HEK293 (cell line): ENCODE measurements around the gene ACOT7.

ENCODE experiments used
- CTCF ChIA-PET: fragments of 350-600 bp; formaldehyde crosslinking; extraction: SDS; loops from one replicate; lab custom pipeline; 2021; ENCODE audit warnings: antibody characterized with exemption; lab: Yijun Ruan, JAX
- POLR2A ChIA-PET: fragments of 300-600 bp; formaldehyde crosslinking; extraction: SDS; loops from one replicate; lab custom pipeline; 2020; ENCODE audit warnings: antibody characterized with exemption, inconsistent platforms; lab: Yijun Ruan, JAX
- H3K27ac ChIP-seq: fragments of 200-500 bp; sonication (Bioruptor generic); 2 replicates; pipeline ENCODE4 v1.5.1; 2014; ENCODE audit warnings: low read depth, low read length, control low read depth, inconsistent platforms; ENCODE audit errors: extremely low read depth
- H3K36me3 ChIP-seq, 2 experiments: fragments of 200-500 bp in 1 of 2; sonication (Bioruptor generic) in 1 of 2; 1 replicate in 1 of 2; 2 replicates in 1 of 2; pipeline ENCODE4 v1.5.1; 2014 to 2017; ENCODE audit warnings: inconsistent platforms in 2 of 2, low read length in 2 of 2; ENCODE audit not compliant: control insufficient read depth in 2 of 2, insufficient read depth in 1 of 2
- H3K4me1 ChIP-seq: fragments of 200-500 bp; sonication (Bioruptor generic); 2 replicates; pipeline ENCODE4 v1.5.1; 2014; ENCODE audit warnings: mild to moderate bottlenecking, low read length, inconsistent platforms; ENCODE audit not compliant: control insufficient read depth, insufficient read depth
- H3K4me3 ChIP-seq: 2 replicates; pipeline ENCODE4 v1.5.1; 2011; ENCODE audit warnings: low read depth, mild to moderate bottlenecking, control low read depth, low read length, moderate library complexity
- H3K9me3 ChIP-seq: fragments of 200-500 bp; sonication (Bioruptor generic); 2 replicates; pipeline ENCODE4 v1.5.1; 2014; ENCODE audit warnings: low read depth, low read length, inconsistent platforms; ENCODE audit not compliant: control insufficient read depth, insufficient read depth
- GLI2 ChIP-seq: fragments of 450-650 bp; formaldehyde crosslinking; IDR thresholded peaks from 2 replicates; pipeline ENCODE4; 2017; ENCODE audit warnings: missing biosample characterization, missing genetic modification characterization, low read depth, borderline replicate concordance
- KLF1 ChIP-seq: fragments of 450-650 bp; formaldehyde crosslinking; IDR thresholded peaks from 2 replicates; pipeline ENCODE4 v1.5.1; 2016; ENCODE audit warnings: missing biosample characterization, missing genetic modification characterization
- SCRT1 ChIP-seq: fragments of 450-650 bp; formaldehyde crosslinking; IDR thresholded peaks from 2 replicates; pipeline ENCODE4 v1.5.1; 2016; ENCODE audit warnings: missing biosample characterization, missing genetic modification characterization, borderline replicate concordance
- SCRT2 ChIP-seq: fragments of 450-650 bp; formaldehyde crosslinking; IDR thresholded peaks from 2 replicates; pipeline ENCODE4 v1.5.1; 2016; ENCODE audit warnings: missing biosample characterization, missing genetic modification characterization
- ZBTB8A ChIP-seq: fragments of 450-650 bp; formaldehyde crosslinking; IDR thresholded peaks from 2 replicates; pipeline ENCODE4 v1.5.1; 2016; ENCODE audit warnings: missing biosample characterization, missing genetic modification characterization
- ZEB2 ChIP-seq: fragments of 450-650 bp; formaldehyde crosslinking; IDR thresholded peaks from 2 replicates; pipeline ENCODE4 v1.5.1; 2016; ENCODE audit warnings: missing biosample characterization, missing genetic modification characterization
- ZFHX2 ChIP-seq: fragments of 450-650 bp; formaldehyde crosslinking; conservative IDR thresholded peaks from 2 replicates; pipeline ENCODE4 v1.5.1; 2016; ENCODE audit warnings: missing biosample characterization, missing genetic modification characterization
- ZIC2 ChIP-seq: fragments of 450-650 bp; formaldehyde crosslinking; IDR thresholded peaks from 2 replicates; pipeline ENCODE4 v1.5.1; 2016; ENCODE audit warnings: missing biosample characterization, missing genetic modification characterization
- ZNF157 ChIP-seq: fragments of 450-650 bp; formaldehyde crosslinking; IDR thresholded peaks from 2 replicates; pipeline ENCODE4 v1.5.1; 2016; ENCODE audit warnings: missing biosample characterization, missing genetic modification characterization
- ZNF239 ChIP-seq: fragments of 450-650 bp; formaldehyde crosslinking; IDR thresholded peaks from 2 replicates; pipeline ENCODE4 v1.5.1; 2016; ENCODE audit warnings: missing biosample characterization, missing genetic modification characterization
- ZNF350 ChIP-seq: fragments of 450-650 bp; formaldehyde crosslinking; IDR thresholded peaks from 2 replicates; pipeline ENCODE4 v1.5.0; 2017; ENCODE audit warnings: missing biosample characterization, mild to moderate bottlenecking, missing genetic modification characterization
- ZNF391 ChIP-seq: fragments of 450-650 bp; formaldehyde crosslinking; IDR thresholded peaks from 2 replicates; pipeline ENCODE4 v1.5.1; 2016; ENCODE audit warnings: low read depth, missing biosample characterization, missing genetic modification characterization, borderline replicate concordance
- ZNF394 ChIP-seq: fragments of 450-650 bp; formaldehyde crosslinking; IDR thresholded peaks from 2 replicates; pipeline ENCODE4 v1.5.1; 2016; ENCODE audit warnings: missing biosample characterization, missing genetic modification characterization, mild to moderate bottlenecking, moderate library complexity, borderline replicate concordance
- ZNF433 ChIP-seq: fragments of 450-650 bp; formaldehyde crosslinking; IDR thresholded peaks from 2 replicates; pipeline ENCODE4 v1.5.1; 2016; ENCODE audit warnings: missing biosample characterization, missing genetic modification characterization, low read depth
- ZNF501 ChIP-seq: fragments of 450-650 bp; formaldehyde crosslinking; IDR thresholded peaks from 2 replicates; pipeline ENCODE4 v1.5.1; 2016; ENCODE audit warnings: missing biosample characterization, missing genetic modification characterization
- ZNF510 ChIP-seq: fragments of 450-650 bp; formaldehyde crosslinking; IDR thresholded peaks from 2 replicates; pipeline ENCODE4 v1.5.1; 2018; ENCODE audit warnings: mild to moderate bottlenecking, missing genetic modification characterization, missing biosample characterization; ENCODE audit not compliant: insufficient replicate concordance
- ZNF600 ChIP-seq: fragments of 450-650 bp; formaldehyde crosslinking; IDR thresholded peaks from 2 replicates; pipeline ENCODE4 v1.5.1; 2016; ENCODE audit warnings: missing biosample characterization, missing genetic modification characterization
- ZNF654 ChIP-seq: fragments of 450-650 bp; formaldehyde crosslinking; IDR thresholded peaks from 2 replicates; pipeline ENCODE4 v1.5.1; 2016; ENCODE audit warnings: low read depth, missing biosample characterization, missing genetic modification characterization
- ZNF837 ChIP-seq: fragments of 450-650 bp; formaldehyde crosslinking; IDR thresholded peaks from 2 replicates; pipeline ENCODE4 v1.5.1; 2016; ENCODE audit warnings: missing biosample characterization, missing genetic modification characterization
- TF ChIP-seq, protein P1 (sequence below): fragments of 450-650 bp; formaldehyde crosslinking; IDR thresholded peaks from 2 replicates; pipeline ENCODE4 v1.5.1; 2017; ENCODE audit warnings: missing biosample characterization, missing genetic modification characterization
- TF ChIP-seq, protein P2 (sequence below): fragments of 450-650 bp; formaldehyde crosslinking; IDR thresholded peaks from 2 replicates; pipeline ENCODE4 v1.5.1; 2016; ENCODE audit warnings: missing biosample characterization, missing genetic modification characterization
- TF ChIP-seq, protein P3 (sequence below): fragments of 450-650 bp; formaldehyde crosslinking; IDR thresholded peaks from 2 replicates; pipeline ENCODE4 v1.5.1; 2016; ENCODE audit warnings: missing biosample characterization, missing genetic modification characterization, borderline replicate concordance
- TF ChIP-seq, protein P4 (sequence below): fragments of 450-650 bp; formaldehyde crosslinking; IDR thresholded peaks from 2 replicates; pipeline ENCODE4 v1.5.1; 2017; ENCODE audit warnings: missing biosample characterization, missing genetic modification characterization
- TF ChIP-seq, protein P5 (sequence below): fragments of 450-650 bp; formaldehyde crosslinking; IDR thresholded peaks from 2 replicates; pipeline ENCODE4 v1.5.1; 2016; ENCODE audit warnings: missing biosample characterization, missing genetic modification characterization
- TF ChIP-seq, protein P6 (sequence below): fragments of 450-650 bp; IDR thresholded peaks from 2 replicates; pipeline ENCODE4 v1.5.1; 2018; ENCODE audit warnings: missing biosample characterization, mild to moderate bottlenecking, missing genetic modification characterization

ACOT7 gene

DNA sequence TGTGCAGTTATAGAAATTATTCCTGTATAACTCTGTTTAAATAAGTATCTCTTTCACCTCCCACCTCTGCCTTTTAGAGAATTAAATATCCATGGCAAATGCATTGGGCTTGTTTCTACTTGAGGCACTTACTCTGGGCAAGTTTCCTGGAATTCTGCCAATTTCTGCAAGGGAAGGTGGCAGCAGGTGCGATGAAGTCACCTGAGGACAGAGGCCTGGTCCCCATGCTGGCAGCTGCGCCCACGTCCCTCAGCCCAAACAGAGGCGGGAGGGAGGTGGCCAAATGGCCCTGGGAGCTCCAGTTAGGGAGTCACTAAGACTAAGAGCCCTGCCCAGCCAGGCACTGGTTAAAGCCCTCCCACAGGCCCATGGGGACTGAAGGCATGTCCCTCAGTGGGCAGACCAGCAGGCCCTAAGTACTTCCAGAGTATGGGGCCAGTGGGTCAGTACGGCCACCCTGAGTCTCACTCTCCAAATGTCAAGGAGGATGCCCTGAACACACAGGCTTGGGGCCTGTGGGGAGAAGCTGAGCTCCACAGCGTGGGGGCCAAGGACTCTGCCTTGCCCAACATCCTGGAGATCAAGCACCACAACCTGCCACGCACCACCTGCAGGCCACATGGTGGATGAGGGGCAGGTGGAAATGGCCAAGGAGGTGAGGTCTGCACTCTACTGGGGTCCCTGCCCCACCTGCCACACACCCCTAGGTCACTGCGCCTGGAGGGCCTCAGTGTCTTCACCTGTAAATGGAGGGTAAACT, 19.4 kb downstream of the ACOT7 start:
- Histone ChIP-seq H3K36me3 (no peaks in the 10 kb centered on the region; a peak in 1 of 3 replicates), H3K4me1 (no peaks in the 10 kb centered on the region), H3K27ac (no peak overlapping the region), H3K9me3 (no peaks in the 10 kb centered on the region), H3K4me3 (no peak overlapping the region)
- POLR2A ChIA-PET, result interaction anchor here (2.4 kb wide), 1 partner anchor 18 kb away, joined by 6 read pairs; no protein-coding TSS in a partner anchor
- CTCF ChIA-PET, result interaction anchor here (0.6 kb wide), 1 partner anchor 149 kb away, joined by 6 read pairs; no protein-coding TSS in a partner anchor
- no peak for TF ChIP-seq ZEB2 (tag by site-specific recombination)
- no peak for TF ChIP-seq ZNF433 (tag by site-specific recombination)
- no peak for TF ChIP-seq ZIC2 (tag by site-specific recombination)
- TF ChIP-seq ZNF157 (tag by site-specific recombination), result no peak
- TF ChIP-seq, protein P1, sequence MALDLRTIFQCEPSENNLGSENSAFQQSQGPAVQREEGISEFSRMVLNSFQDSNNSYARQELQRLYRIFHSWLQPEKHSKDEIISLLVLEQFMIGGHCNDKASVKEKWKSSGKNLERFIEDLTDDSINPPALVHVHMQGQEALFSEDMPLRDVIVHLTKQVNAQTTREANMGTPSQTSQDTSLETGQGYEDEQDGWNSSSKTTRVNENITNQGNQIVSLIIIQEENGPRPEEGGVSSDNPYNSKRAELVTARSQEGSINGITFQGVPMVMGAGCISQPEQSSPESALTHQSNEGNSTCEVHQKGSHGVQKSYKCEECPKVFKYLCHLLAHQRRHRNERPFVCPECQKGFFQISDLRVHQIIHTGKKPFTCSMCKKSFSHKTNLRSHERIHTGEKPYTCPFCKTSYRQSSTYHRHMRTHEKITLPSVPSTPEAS, result no peak
- TF ChIP-seq, protein P2, sequence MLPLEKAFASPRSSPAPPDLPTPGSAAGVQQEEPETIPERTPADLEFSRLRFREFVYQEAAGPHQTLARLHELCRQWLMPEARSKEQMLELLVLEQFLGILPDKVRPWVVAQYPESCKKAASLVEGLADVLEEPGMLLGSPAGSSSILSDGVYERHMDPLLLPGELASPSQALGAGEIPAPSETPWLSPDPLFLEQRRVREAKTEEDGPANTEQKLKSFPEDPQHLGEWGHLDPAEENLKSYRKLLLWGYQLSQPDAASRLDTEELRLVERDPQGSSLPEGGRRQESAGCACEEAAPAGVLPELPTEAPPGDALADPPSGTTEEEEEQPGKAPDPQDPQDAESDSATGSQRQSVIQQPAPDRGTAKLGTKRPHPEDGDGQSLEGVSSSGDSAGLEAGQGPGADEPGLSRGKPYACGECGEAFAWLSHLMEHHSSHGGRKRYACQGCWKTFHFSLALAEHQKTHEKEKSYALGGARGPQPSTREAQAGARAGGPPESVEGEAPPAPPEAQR (tag by site-specific recombination), result no peak
- TF ChIP-seq GLI2 (tag by site-specific recombination), result no peak
- TF ChIP-seq ZFHX2 (tag by site-specific recombination), result peak; percentile 70
- TF ChIP-seq KLF1 (tag by site-specific recombination), result no peak
- TF ChIP-seq ZNF600 (tag by site-specific recombination), result no peak
- TF ChIP-seq, protein P3, sequence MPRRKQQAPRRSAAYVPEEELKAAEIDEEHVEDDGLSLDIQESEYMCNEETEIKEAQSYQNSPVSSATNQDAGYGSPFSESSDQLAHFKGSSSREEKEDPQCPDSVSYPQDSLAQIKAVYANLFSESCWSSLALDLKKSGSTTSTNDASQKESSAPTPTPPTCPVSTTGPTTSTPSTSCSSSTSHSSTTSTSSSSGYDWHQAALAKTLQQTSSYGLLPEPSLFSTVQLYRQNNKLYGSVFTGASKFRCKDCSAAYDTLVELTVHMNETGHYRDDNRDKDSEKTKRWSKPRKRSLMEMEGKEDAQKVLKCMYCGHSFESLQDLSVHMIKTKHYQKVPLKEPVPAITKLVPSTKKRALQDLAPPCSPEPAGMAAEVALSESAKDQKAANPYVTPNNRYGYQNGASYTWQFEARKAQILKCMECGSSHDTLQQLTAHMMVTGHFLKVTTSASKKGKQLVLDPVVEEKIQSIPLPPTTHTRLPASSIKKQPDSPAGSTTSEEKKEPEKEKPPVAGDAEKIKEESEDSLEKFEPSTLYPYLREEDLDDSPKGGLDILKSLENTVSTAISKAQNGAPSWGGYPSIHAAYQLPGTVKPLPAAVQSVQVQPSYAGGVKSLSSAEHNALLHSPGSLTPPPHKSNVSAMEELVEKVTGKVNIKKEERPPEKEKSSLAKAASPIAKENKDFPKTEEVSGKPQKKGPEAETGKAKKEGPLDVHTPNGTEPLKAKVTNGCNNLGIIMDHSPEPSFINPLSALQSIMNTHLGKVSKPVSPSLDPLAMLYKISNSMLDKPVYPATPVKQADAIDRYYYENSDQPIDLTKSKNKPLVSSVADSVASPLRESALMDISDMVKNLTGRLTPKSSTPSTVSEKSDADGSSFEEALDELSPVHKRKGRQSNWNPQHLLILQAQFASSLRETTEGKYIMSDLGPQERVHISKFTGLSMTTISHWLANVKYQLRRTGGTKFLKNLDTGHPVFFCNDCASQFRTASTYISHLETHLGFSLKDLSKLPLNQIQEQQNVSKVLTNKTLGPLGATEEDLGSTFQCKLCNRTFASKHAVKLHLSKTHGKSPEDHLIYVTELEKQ (tag by site-specific recombination), result no peak
- TF ChIP-seq SCRT1, result peak; percentile 73
- TF ChIP-seq, protein P4, sequence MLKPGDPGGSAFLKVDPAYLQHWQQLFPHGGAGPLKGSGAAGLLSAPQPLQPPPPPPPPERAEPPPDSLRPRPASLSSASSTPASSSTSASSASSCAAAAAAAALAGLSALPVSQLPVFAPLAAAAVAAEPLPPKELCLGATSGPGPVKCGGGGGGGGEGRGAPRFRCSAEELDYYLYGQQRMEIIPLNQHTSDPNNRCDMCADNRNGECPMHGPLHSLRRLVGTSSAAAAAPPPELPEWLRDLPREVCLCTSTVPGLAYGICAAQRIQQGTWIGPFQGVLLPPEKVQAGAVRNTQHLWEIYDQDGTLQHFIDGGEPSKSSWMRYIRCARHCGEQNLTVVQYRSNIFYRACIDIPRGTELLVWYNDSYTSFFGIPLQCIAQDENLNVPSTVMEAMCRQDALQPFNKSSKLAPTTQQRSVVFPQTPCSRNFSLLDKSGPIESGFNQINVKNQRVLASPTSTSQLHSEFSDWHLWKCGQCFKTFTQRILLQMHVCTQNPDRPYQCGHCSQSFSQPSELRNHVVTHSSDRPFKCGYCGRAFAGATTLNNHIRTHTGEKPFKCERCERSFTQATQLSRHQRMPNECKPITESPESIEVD (tag by site-specific recombination), result no peak
- TF ChIP-seq, protein P5, sequence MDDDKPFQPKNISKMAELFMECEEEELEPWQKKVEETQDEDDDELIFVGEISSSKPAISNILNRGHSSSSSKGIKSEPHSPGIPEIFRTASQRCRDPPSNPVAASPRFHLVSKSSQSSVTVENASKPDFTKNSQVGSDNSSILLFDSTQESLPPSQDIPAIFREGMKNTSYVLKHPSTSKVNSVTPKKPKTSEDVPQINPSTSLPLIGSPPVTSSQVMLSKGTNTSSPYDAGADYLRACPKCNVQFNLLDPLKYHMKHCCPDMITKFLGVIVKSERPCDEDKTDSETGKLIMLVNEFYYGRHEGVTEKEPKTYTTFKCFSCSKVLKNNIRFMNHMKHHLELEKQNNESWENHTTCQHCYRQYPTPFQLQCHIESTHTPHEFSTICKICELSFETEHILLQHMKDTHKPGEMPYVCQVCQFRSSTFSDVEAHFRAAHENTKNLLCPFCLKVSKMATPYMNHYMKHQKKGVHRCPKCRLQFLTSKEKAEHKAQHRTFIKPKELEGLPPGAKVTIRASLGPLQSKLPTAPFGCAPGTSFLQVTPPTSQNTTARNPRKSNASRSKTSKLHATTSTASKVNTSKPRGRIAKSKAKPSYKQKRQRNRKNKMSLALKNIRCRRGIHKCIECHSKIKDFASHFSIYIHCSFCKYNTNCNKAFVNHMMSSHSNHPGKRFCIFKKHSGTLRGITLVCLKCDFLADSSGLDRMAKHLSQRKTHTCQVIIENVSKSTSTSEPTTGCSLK (tag by site-specific recombination), result no peak
- TF ChIP-seq ZNF239 (tag by site-specific recombination), result no peak
- TF ChIP-seq ZNF394 (tag by site-specific recombination), result peak; percentile 22; the same call in 1 of the 2 replicates
- TF ChIP-seq ZNF837 (tag by site-specific recombination), result no peak
- TF ChIP-seq ZBTB8A (tag by site-specific recombination), result peak; percentile 57; the same call in 1 of the 2 replicates
- no peak for TF ChIP-seq ZNF391 (tag by site-specific recombination)
- no peak for TF ChIP-seq ZNF510 (tag by site-specific recombination)
- TF ChIP-seq SCRT2 (tag by site-specific recombination), result 0 out of 2 replicates have a peak, but pooled peaks have one; percentile 39
- no peak for TF ChIP-seq ZNF501 (tag by site-specific recombination)
- TF ChIP-seq, protein P6, sequence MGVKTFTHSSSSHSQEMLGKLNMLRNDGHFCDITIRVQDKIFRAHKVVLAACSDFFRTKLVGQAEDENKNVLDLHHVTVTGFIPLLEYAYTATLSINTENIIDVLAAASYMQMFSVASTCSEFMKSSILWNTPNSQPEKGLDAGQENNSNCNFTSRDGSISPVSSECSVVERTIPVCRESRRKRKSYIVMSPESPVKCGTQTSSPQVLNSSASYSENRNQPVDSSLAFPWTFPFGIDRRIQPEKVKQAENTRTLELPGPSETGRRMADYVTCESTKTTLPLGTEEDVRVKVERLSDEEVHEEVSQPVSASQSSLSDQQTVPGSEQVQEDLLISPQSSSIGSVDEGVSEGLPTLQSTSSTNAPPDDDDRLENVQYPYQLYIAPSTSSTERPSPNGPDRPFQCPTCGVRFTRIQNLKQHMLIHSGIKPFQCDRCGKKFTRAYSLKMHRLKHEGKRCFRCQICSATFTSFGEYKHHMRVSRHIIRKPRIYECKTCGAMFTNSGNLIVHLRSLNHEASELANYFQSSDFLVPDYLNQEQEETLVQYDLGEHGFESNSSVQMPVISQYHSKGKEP (tag by site-specific recombination), result no peak
- no peak for TF ChIP-seq ZNF350 (tag by site-specific recombination)
- TF ChIP-seq ZNF654 (tag by site-specific recombination), result no peak
